HG03095 (cell line): ENCODE results near the gene HSH2D.
"Not testable (repeated sequence)": the region's sequence is repeated elsewhere in the genome, so short reads cannot be mapped to it uniquely, and the experiment has no call there.

ENCODE experiments used
- ATAC-seq: cut with Tn5 transposase; IDR thresholded peaks from one replicate; pipeline ENCODE4 v1.9.1; 2021; ENCODE audit warnings: moderate library complexity; ENCODE audit not compliant: unreplicated experiment

HSH2D gene

GRCh38 chr19:16154557-16154956 lies 11.1 kb downstream of the HSH2D start:
- no peak for ATAC-seq

GRCh38 chr19:16155128-16155527 lies 11.6 kb downstream of the HSH2D start:
- no peak for ATAC-seq

- ATAC-seq = no peak
Measured at GRCh38 chr19:16156904-16157303, 13.4 kb downstream of the HSH2D start.

- no peak for ATAC-seq
Measured at GRCh38 chr19:16157601-16158000, 14.1 kb downstream of the HSH2D start.

- ATAC-seq = no peak
Measured at GRCh38 chr19:16159655-16160054, 16.2 kb downstream of the HSH2D start.

- ATAC-seq = no peak
Measured at GRCh38 chr19:16160445-16160942, 17.0 kb downstream of the HSH2D start.

GRCh38 chr19:16160943-16161560 lies 17.6 kb downstream of the HSH2D start:
- ATAC-seq = no peak

GRCh38 chr19:16161840-16162239 lies 18.4 kb downstream of the HSH2D start:
- ATAC-seq = no peak

- ATAC-seq = no peak
Measured at GRCh38 chr19:16164222-16164890, 20.9 kb downstream of the HSH2D start.

GRCh38 chr19:16166417-16166816 lies 22.9 kb downstream of the HSH2D start:
- no peak for ATAC-seq

GRCh38 chr19:16167055-16167454 lies 23.6 kb downstream of the HSH2D start:
- ATAC-seq = no peak

- no peak for ATAC-seq
Measured at GRCh38 chr19:16168465-16169081, 25.1 kb downstream of the HSH2D start.

- no peak for ATAC-seq
Measured at GRCh38 chr19:16170134-16170533, 26.6 kb downstream of the HSH2D start.

- no peak for ATAC-seq
Measured at GRCh38 chr19:16175954-16176353, 32.5 kb downstream of the HSH2D start.

GRCh38 chr19:16178866-16179265 lies 35.4 kb downstream of the HSH2D start:
- ATAC-seq = not testable (repeated sequence)

GRCh38 chr19:16180611-16181010 lies 37.1 kb downstream of the HSH2D start:
- no peak for ATAC-seq

GRCh38 chr19:16184665-16185122 lies 41.2 kb downstream of the HSH2D start:
- ATAC-seq = no peak

- peak; percentile 66 for ATAC-seq
Measured at GRCh38 chr19:16185123-16185767, 41.8 kb downstream of the HSH2D start, which contains the start of gene FAM32A. FAM32A (plus strand) TSS chr19:16185410; CDS start chr19:16185443, 33 bp downstream.

- ATAC-seq = peak; percentile 7
Measured at GRCh38 chr19:16185768-16186123, 42.3 kb downstream of the HSH2D start.

- ATAC-seq = no peak
Measured at GRCh38 chr19:16188521-16188920, 45.0 kb downstream of the HSH2D start.

GRCh38 chr19:16190198-16190597 lies 46.7 kb downstream of the HSH2D start:
- ATAC-seq = no peak
